WERI-Rb-1 (cell line): ENCODE measurements around the gene MRPL54.
A peak's percentile ranks its signal among the peaks of the same experiment; 100 is the strongest.

Experiments used
- DNase-seq: peaks from one replicate; pipeline ENCODE4 v3.0.0-alpha.2; 2020
- H3K27ac ChIP-seq: fragments of 250-450 bp; sonication (Bioruptor Pico); 2 replicates; pipeline ENCODE4 v1.5.1; 2020; ENCODE audit warnings: mild to moderate bottlenecking, moderate library complexity
- H3K27me3 ChIP-seq: fragments of 250-450 bp; sonication (Bioruptor Pico); 2 replicates; pipeline ENCODE4 v1.5.1; 2021; ENCODE audit warnings: mild to moderate bottlenecking, low read depth, moderate library complexity; ENCODE audit not compliant: insufficient read depth, severe bottlenecking
- H3K36me3 ChIP-seq: fragments of 250-450 bp; sonication (Bioruptor Pico); 2 replicates; pipeline ENCODE4 v1.5.1; 2020; ENCODE audit warnings: mild to moderate bottlenecking, moderate library complexity
- H3K4me3 ChIP-seq: 2 replicates; pipeline ENCODE4 v1.5.1; 2011; ENCODE audit warnings: low read depth, mild to moderate bottlenecking, control low read depth, low read length
- H3K9me3 ChIP-seq: fragments of 250-450 bp; sonication (Bioruptor Pico); 2 replicates; pipeline ENCODE4 v1.5.1; 2021; ENCODE audit warnings: mild to moderate bottlenecking, moderate library complexity; ENCODE audit not compliant: severe bottlenecking
- CTCF ChIP-seq: IDR thresholded peaks from 2 replicates; pipeline ENCODE4 v1.5.1; 2011; ENCODE audit warnings: low read depth, mild to moderate bottlenecking, control low read depth, inconsistent platforms, low read length

MRPL54 gene

DNA sequence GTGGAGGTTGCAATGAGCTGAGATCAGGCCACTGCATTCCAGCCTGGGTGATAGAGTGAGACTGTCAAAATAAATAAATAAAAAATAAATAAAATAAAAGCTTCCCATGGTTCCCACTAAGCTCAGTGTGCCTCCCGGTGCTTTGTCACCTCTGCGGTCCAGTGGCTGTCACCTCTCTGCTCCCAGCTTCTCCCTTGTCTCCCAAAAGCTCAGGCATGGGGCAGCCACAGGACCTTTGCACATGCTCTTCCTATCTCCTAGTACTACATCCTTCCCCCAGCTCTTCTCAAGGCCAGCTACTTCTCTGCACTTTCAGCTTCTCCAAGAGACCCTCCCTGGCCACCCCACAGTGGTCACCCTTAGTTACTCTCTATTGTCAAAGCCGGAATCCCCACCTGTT lies 31.3 kb downstream of the MRPL54 start:
- TF ChIP-seq CTCF: no peak
- no peaks in the 10 kb centered on the region for H3K36me3 ChIP-seq
- H3K9me3 ChIP-seq: peaks cover 9% of the 10 kb centered on the region
- H3K27me3 ChIP-seq: no peaks in the 10 kb centered on the region
- no peak for DNase-seq
- no peak overlapping the region for H3K27ac ChIP-seq
- H3K4me3 ChIP-seq: no peak overlapping the region

DNA sequence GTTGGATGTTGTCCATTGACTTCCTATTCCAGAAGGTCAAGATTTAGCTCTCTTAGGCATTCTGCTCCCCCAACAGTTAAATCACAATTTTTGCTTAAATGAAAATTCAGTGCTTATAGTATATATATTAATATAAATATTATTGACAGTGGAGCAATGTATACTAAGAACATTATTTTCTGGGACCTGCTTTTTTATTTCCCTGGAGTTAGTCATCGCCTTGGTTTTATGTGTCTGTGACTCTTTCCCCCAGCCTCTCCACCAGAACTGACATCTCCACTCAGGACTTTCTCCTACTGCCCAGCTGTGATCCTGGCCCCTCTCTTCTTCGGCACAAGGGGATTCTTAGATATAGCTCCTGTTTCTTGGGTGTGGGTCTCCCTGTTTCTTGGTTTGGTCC lies 33.9 kb downstream of the MRPL54 start:
- Histone ChIP-seq H3K36me3 (no peaks in the 10 kb centered on the region), H3K27me3 (no peaks in the 10 kb centered on the region), H3K27ac (no peak overlapping the region), H3K4me3 (no peak overlapping the region), H3K9me3 (peaks cover 9% of the 10 kb centered on the region)
- DNase-seq: no peak
- TF ChIP-seq CTCF: no peak

GRCh38 chr19:3798137-3798536 lies 35.7 kb downstream of the MRPL54 start:
- Histone ChIP-seq H3K9me3 (peaks cover 9% of the 10 kb centered on the region), H3K4me3 (no peak overlapping the region), H3K27ac (no peak overlapping the region), H3K36me3 (no peaks in the 10 kb centered on the region), H3K27me3 (no peaks in the 10 kb centered on the region)
- DNase-seq: no peak
- TF ChIP-seq CTCF: no peak

DNA sequence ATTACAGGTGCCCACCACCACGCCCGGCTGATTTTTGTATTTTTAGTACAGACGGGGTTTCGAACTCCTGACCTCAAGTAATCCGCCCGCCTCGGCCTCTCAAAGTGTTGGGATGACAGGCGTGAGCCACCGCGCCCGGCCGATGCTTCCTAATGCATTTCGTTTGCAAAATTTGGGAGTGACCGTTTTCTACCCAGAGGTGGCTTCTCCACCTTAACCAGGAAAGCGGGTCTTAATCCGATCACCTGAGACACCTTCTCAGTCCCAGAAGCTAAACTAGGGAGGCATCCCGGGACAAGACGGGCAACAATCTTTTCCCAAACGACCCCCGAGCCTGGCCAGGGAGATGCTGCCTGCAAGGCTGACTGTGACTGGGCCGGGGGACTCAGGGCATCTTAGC lies 38.5 kb downstream of the MRPL54 start:
- DNase-seq: no peak
- H3K4me3 ChIP-seq: no peak overlapping the region

GRCh38 chr19:3801412-3802096 lies 39.1 kb downstream of the MRPL54 start:
- H3K27me3 ChIP-seq: no peaks in the 10 kb centered on the region
- TF ChIP-seq CTCF: 0 out of 2 replicates have a peak, but pooled peaks have one; percentile 9
- H3K4me3 ChIP-seq: no peak overlapping the region
- peaks cover 4% of the 10 kb centered on the region for H3K9me3 ChIP-seq
- no peaks in the 10 kb centered on the region for H3K36me3 ChIP-seq
- no peak for DNase-seq
- H3K27ac ChIP-seq: no peak overlapping the region

More for the DNA sequence above, 38.5 kb downstream of the MRPL54 start:
- Histone ChIP-seq H3K9me3 (peaks cover 8% of the 10 kb centered on the region), H3K27ac (no peak overlapping the region), H3K36me3 (no peaks in the 10 kb centered on the region), H3K27me3 (no peaks in the 10 kb centered on the region)
- TF ChIP-seq CTCF: no peak
